SJSA1 (cell line): ENCODE results near the gene OR5K2. TPM values are rescaled to one million over a fixed set of nuclear protein-coding genes. Genes with fewer than 3 reads are reported as not detected.

ENCODE experiments used
- DNase-seq, 2 experiments: peaks; one replicate each; pipeline ENCODE4 v3.0.0-alpha.2; 2015 to 2020; ENCODE audit warnings: low spot score in 2 of 2, low read depth in 1 of 2
- H3K27ac ChIP-seq: fragments of 250-450 bp; sonication (Bioruptor Pico); 2 replicates; pipeline ENCODE4 v1.5.1; 2020; ENCODE audit warnings: mild to moderate bottlenecking, moderate library complexity
- H3K27me3 ChIP-seq: fragments of 250-450 bp; sonication (Bioruptor Pico); replicated peaks from 2 replicates; pipeline ENCODE4 v1.5.1; 2020; ENCODE audit warnings: mild to moderate bottlenecking, moderate library complexity
- H3K36me3 ChIP-seq: fragments of 250-450 bp; sonication (Bioruptor Pico); 2 replicates; pipeline ENCODE4 v1.5.1; 2020; ENCODE audit warnings: mild to moderate bottlenecking
- H3K4me1 ChIP-seq: fragments of 250-450 bp; sonication (Bioruptor Pico); replicated peaks from 2 replicates; pipeline ENCODE4 v1.6.1; 2021; ENCODE audit warnings: mild to moderate bottlenecking
- H3K4me3 ChIP-seq: fragments of 250-450 bp; sonication (Bioruptor Pico); 2 replicates; pipeline ENCODE4 v1.5.1; 2020; ENCODE audit warnings: mild to moderate bottlenecking
- H3K9me3 ChIP-seq: fragments of 250-450 bp; sonication (Bioruptor Pico); replicated peaks from 2 replicates; pipeline ENCODE4 v1.5.1; 2020; ENCODE audit warnings: mild to moderate bottlenecking
- total RNA-seq: library from RNA; depleted of rRNA; stranded (reverse); fragments of >200 nt; shearing (Covaris generic); gene quantifications from 2 replicates; pipeline ENCODE4 v1.2.3, GENCODE V29; 2014; rRNA removed

OR5K2 gene
- not detected in 2 replicates for total RNA-seq

GRCh38 chr3:98497381-98497780 lies at the start of gene OR5K2:
OR5K2 (plus strand) TSS chr3:98497681; CDS start chr3:98497681, 0 bp downstream.
- H3K9me3 ChIP-seq, result no peaks in the 10 kb centered on the region
- H3K27ac ChIP-seq, result no peak within 1 kb of the TSS
- no peaks in the 10 kb centered on the region for H3K4me1 ChIP-seq
- DNase-seq, result no peak
- no peak within 1 kb of the TSS for H3K4me3 ChIP-seq
- H3K27me3 ChIP-seq, result peaks cover 26% of the 10 kb centered on the region; the same call in 1 of the 2 replicates
- H3K36me3 ChIP-seq, result no peaks in the 10 kb centered on the region

DNA sequence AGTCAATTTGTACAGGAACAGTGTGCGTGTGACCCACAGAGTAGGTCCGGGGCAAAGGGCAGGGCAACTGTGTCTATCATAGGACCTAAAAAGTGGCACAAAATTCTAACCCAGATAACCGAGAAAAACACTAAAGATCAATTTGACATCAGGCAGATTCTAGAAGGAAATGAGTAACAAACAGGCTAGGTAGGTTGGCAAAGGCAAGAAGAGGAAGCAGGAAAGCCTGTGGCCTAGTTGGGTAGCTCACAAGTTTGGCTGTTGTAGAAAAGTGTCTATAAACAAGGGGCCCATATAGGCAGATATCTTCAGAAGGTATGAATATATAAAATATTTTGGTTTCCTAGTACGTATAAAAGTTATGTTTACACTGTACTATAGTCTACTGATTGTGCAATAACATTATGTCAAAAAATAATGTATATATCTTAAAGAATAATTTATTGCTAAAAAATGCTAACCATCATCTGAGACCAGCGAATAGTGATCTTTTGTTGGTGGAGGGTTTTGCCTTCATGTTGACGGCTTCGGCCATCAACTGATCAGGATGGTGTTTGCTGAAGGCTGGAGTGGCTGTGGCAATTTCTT lies 47.8 kb upstream of the OR5K2 start:
- H3K4me3 ChIP-seq, result no peak overlapping the region
- no peaks in the 10 kb centered on the region for H3K36me3 ChIP-seq
- no peaks in the 10 kb centered on the region for H3K9me3 ChIP-seq
- no peak for DNase-seq
- no peaks in the 10 kb centered on the region for H3K27me3 ChIP-seq
- no peaks in the 10 kb centered on the region for H3K4me1 ChIP-seq
- H3K27ac ChIP-seq, result no peak overlapping the region

GRCh38 chr3:98450372-98450771 lies 47.1 kb upstream of the OR5K2 start:
- H3K9me3 ChIP-seq, result no peaks in the 10 kb centered on the region
- H3K36me3 ChIP-seq, result no peaks in the 10 kb centered on the region
- H3K27me3 ChIP-seq, result no peaks in the 10 kb centered on the region
- no peak overlapping the region for H3K4me3 ChIP-seq
- no peak for DNase-seq
- H3K27ac ChIP-seq, result no peak overlapping the region
- no peaks in the 10 kb centered on the region for H3K4me1 ChIP-seq

DNA sequence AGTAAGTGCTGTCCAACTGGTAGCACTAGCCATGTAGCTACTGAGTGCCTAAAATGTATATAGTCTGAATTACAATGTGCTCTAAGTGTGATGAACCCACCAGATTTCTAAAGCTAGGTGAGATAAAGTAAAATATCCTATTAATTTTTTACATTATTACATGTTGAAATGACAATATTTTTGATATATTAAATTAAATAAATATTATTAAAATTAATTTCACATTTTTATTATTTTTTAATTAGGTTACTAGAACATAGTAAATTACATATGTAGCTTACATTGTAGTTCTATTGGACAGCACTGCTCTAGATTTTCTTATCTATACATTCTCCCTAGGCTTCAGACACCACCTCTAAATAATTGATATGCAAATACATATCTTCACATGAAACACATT lies 43.7 kb upstream of the OR5K2 start:
- no peak for DNase-seq
- no peaks in the 10 kb centered on the region for H3K27me3 ChIP-seq
- H3K27ac ChIP-seq, result no peak overlapping the region
- H3K9me3 ChIP-seq, result no peaks in the 10 kb centered on the region
- H3K4me1 ChIP-seq, result no peaks in the 10 kb centered on the region
- no peak overlapping the region for H3K4me3 ChIP-seq
- H3K36me3 ChIP-seq, result no peaks in the 10 kb centered on the region

GRCh38 chr3:98454929-98455328 lies 42.6 kb upstream of the OR5K2 start:
- Histone ChIP-seq H3K4me3 (no peak overlapping the region), H3K4me1 (no peaks in the 10 kb centered on the region), H3K27me3 (no peaks in the 10 kb centered on the region), H3K36me3 (no peaks in the 10 kb centered on the region), H3K27ac (no peak overlapping the region), H3K9me3 (no peaks in the 10 kb centered on the region)
- no peak for DNase-seq

DNA sequence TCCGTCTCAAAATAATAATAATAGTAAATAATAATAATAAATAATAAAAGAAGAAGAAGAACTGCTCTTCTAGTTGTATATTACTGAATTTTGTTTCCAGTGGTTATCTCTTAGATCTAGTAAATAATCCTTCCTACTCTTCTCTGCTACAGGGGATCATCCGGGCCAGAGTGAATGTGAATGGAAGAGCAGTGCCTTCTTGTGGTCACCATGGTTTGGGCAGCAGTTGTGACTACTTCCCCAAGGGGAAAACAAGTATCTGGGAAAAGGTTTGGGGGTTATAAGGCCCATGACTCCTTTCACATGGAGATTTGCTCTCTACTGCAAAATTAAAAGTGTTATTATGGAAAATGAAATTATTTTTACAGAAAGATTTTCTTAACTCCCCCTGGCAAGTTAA lies 39.9 kb upstream of the OR5K2 start:
- no peak for DNase-seq

GRCh38 chr3:98460220-98460619 lies 37.3 kb upstream of the OR5K2 start:
- H3K27me3 ChIP-seq, result no peaks in the 10 kb centered on the region
- H3K4me3 ChIP-seq, result no peak overlapping the region
- no peak for DNase-seq
- H3K4me1 ChIP-seq, result no peaks in the 10 kb centered on the region
- H3K27ac ChIP-seq, result no peak overlapping the region
- H3K9me3 ChIP-seq, result no peaks in the 10 kb centered on the region
- H3K36me3 ChIP-seq, result no peaks in the 10 kb centered on the region

More for the DNA sequence above, 39.9 kb upstream of the OR5K2 start:
- Histone ChIP-seq H3K4me3 (no peak overlapping the region), H3K27me3 (no peaks in the 10 kb centered on the region), H3K36me3 (no peaks in the 10 kb centered on the region), H3K27ac (no peak overlapping the region), H3K4me1 (no peaks in the 10 kb centered on the region), H3K9me3 (no peaks in the 10 kb centered on the region)

DNA sequence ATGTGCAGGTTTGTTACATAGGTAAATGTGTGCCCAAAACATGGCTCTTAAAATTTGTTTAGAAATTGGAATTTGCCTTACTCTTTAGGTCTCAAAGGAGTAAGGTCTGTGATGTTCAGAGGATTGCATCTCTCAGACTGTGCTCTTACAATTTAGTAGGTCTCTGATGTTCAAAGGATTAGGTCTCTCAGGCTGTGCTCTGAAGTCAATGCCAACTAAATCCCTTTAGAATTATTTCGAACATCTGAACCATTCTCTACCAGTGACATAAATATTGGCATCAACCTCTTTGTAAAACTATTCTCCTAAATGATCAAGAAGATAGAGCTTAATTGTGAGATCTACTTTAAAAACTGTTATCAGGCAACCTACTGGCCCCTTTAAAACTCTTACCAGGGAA lies 34.6 kb upstream of the OR5K2 start, which contains the start of gene OR5K1:
TSS of gene OR5K1 (plus strand) at position 301 of the 400 bp plus-strand sequence. CDS start 6,376 bp downstream, outside the sequence.
- no peak for DNase-seq
- Histone ChIP-seq H3K9me3 (no peaks in the 10 kb centered on the region), H3K27me3 (no peaks in the 10 kb centered on the region)

GRCh38 chr3:98482717-98483482 lies 14.6 kb upstream of the OR5K2 start:
- H3K4me1 ChIP-seq, result no peaks in the 10 kb centered on the region
- no peak overlapping the region for H3K27ac ChIP-seq
- no peaks in the 10 kb centered on the region for H3K27me3 ChIP-seq
- no peak overlapping the region for H3K4me3 ChIP-seq
- no peaks in the 10 kb centered on the region for H3K36me3 ChIP-seq
- no peak for DNase-seq
- H3K9me3 ChIP-seq, result no peaks in the 10 kb centered on the region

More for the DNA sequence above, 34.6 kb upstream of the OR5K2 start, which contains the start of gene OR5K1:
- Histone ChIP-seq H3K27ac (no peak within 1 kb of the TSS), H3K36me3 (no peaks in the 10 kb centered on the region), H3K4me3 (no peak within 1 kb of the TSS), H3K4me1 (no peaks in the 10 kb centered on the region)

DNA sequence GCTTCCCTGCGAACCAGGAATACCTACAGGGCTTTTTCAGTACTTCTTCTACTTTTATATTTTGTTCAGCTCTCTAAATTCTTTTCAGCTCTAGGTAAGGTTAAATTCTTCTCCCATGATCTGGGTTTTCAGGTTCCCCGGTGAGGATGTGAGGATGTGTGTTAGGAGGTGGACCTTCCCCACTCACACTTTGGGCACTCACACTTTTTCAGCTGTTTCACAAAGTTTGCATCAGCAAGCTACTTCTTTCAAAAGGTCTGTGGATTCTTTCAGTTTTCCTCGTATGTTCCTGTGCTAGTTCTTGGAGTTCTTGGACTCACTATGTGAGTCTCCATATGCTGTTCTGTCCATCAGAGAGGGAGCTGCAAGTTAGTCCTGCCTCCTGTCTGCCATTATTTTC lies 13.9 kb upstream of the OR5K2 start:
- Histone ChIP-seq H3K4me3 (no peak overlapping the region), H3K27me3 (no peaks in the 10 kb centered on the region), H3K9me3 (no peaks in the 10 kb centered on the region), H3K36me3 (no peaks in the 10 kb centered on the region), H3K4me1 (no peaks in the 10 kb centered on the region), H3K27ac (no peak overlapping the region)
- no peak for DNase-seq

- H3K9me3 ChIP-seq, result no peaks in the 10 kb centered on the region
- no peak for DNase-seq
- H3K4me3 ChIP-seq, result no peak overlapping the region
- no peak overlapping the region for H3K27ac ChIP-seq
- no peaks in the 10 kb centered on the region for H3K36me3 ChIP-seq
- no peaks in the 10 kb centered on the region for H3K4me1 ChIP-seq
- peaks cover 18% of the 10 kb centered on the region; the same call in 1 of the 2 replicates for H3K27me3 ChIP-seq
Observed at GRCh38 chr3:98500019-98500418, 2.5 kb downstream of the OR5K2 start.

- no peaks in the 10 kb centered on the region for H3K9me3 ChIP-seq
- DNase-seq, result no peak
- H3K27me3 ChIP-seq, result 0 out of 2 replicates have a peak, but pooled peaks cover 8% of the 10 kb centered on the region
- no peak overlapping the region for H3K27ac ChIP-seq
- no peaks in the 10 kb centered on the region for H3K36me3 ChIP-seq
- H3K4me1 ChIP-seq, result no peaks in the 10 kb centered on the region
- no peak overlapping the region for H3K4me3 ChIP-seq
Observed at GRCh38 chr3:98501270-98501669, 3.8 kb downstream of the OR5K2 start.

DNA sequence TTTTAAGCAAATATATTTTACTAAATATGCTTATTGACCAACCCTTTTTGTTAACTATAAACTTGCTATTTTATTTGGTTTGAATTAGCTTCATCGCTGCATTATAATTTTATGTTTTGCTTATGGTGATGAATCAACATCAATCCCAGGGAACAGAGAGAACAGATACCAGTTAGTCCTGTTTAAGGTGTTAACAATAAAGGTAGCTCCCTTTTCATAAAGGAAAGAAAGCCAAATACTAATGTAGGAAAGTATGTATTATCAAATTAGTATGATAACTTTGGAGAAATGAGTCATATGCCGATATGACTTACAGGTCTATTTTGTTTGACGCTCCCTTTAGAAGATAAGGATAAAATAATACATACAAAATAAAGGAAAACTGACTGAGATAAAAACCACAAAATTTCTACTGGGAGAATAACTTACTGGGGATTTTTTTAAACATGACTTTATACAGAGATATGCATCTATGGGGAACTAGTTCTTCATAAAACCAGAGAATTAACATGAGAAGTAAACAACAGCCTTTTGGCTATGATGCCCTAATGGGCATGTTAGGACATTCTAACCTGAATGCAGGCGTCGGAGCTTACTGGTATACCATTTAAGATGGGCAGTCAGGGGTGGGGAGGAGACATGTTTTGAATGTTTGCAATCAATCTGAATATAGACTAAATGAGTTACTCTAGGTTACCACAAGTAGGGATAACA lies 4.5 kb downstream of the OR5K2 start:
- no peak overlapping the region for H3K4me3 ChIP-seq
- no peaks in the 10 kb centered on the region for H3K36me3 ChIP-seq
- H3K27ac ChIP-seq, result no peak overlapping the region
- H3K9me3 ChIP-seq, result no peaks in the 10 kb centered on the region
- no peaks in the 10 kb centered on the region for H3K4me1 ChIP-seq
- no peak for DNase-seq
- 0 out of 2 replicates have a peak, but pooled peaks cover 3% of the 10 kb centered on the region for H3K27me3 ChIP-seq

- DNase-seq, result no peak
- Histone ChIP-seq H3K4me3 (no peak overlapping the region), H3K36me3 (no peaks in the 10 kb centered on the region), H3K9me3 (no peaks in the 10 kb centered on the region), H3K27ac (no peak overlapping the region), H3K4me1 (no peaks in the 10 kb centered on the region), H3K27me3 (no peaks in the 10 kb centered on the region)
Observed at GRCh38 chr3:98504539-98504938, 7.1 kb downstream of the OR5K2 start.
